B cell (primary cell): ENCODE results near the gene CPHXL.

Experiments used
- EZH2 ChIP-seq: IDR thresholded peaks from 2 replicates; pipeline ENCODE4 v1.6.1; 2012; ENCODE audit warnings: borderline replicate concordance, low read depth, mild to moderate bottlenecking, moderate library complexity, low read length; ENCODE audit not compliant: insufficient read depth, poor library complexity, severe bottlenecking
- TF ChIP-seq, protein P1 (sequence below): fragments of 200-600 bp; IDR thresholded peaks from one replicate; pipeline ENCODE4 v1.8.0; 2022; ENCODE audit warnings: antibody characterized with exemption, mild to moderate bottlenecking

DNA sequence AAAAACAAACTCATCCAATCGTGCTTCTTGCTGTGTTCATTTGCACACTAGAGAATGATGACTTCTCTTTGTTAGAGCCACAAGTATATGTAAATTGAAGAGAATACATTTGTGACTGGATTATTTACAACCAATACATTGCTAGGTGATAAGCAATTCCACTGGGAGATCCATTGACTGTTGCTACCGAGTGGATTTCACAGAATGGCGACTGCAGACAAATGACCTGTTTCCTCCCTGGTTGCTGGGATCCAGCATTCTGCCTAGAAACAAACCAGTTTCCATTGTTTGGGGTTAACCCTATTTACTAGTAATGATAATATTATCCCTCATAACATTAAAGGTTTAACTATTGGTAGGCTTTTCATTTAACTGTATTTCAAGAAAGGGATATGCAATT, 36.9 kb upstream of the CPHXL start:
- TF ChIP-seq, protein P1, sequence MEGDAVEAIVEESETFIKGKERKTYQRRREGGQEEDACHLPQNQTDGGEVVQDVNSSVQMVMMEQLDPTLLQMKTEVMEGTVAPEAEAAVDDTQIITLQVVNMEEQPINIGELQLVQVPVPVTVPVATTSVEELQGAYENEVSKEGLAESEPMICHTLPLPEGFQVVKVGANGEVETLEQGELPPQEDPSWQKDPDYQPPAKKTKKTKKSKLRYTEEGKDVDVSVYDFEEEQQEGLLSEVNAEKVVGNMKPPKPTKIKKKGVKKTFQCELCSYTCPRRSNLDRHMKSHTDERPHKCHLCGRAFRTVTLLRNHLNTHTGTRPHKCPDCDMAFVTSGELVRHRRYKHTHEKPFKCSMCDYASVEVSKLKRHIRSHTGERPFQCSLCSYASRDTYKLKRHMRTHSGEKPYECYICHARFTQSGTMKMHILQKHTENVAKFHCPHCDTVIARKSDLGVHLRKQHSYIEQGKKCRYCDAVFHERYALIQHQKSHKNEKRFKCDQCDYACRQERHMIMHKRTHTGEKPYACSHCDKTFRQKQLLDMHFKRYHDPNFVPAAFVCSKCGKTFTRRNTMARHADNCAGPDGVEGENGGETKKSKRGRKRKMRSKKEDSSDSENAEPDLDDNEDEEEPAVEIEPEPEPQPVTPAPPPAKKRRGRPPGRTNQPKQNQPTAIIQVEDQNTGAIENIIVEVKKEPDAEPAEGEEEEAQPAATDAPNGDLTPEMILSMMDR: no peak
- TF ChIP-seq EZH2: no peak
